ENCODE data around the gene EFNA5.

DNA sequence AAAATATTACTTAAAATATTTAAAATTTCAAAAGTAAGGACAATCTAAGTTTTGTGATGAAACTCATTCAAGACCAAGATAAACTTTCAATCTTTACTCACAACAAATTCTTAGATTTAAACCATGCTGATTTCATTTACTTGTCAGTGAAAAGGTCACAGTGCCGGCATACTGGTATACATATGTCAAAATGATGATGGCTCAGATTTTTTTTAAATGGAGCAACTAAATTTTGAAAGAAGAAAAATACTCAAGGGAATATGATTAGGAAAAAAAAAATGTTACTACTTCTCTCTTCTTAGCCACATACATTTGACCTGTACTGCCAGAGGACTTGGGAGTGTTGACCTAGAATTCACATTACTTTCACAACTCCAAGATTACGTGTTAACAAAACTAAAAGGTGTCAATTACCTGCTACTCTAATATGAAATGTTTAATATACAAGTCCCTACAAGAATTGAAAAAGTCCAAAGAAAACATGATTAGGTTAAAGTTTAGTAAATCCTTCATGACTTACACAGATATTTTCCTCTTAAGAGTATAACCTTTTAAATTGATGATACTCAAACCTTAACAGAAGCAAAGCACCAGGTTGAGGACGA, 4.6 kb downstream of the EFNA5 start:
- TF ChIP-seq CTCF (IDR thresholded peaks at IDR 0.05) (no peak), POLR2AphosphoS5 (IDR thresholded peaks at IDR 0.05) (no peak), EP300 (IDR thresholded peaks at IDR 0.05) (no peak), POLR2A (IDR thresholded peaks at IDR 0.05) (no peak)

Measured in suprapubic skin (tissue), 4 donors.